ENCODE measurements around the gene RNF133.

The RNF133 gene

DNA sequence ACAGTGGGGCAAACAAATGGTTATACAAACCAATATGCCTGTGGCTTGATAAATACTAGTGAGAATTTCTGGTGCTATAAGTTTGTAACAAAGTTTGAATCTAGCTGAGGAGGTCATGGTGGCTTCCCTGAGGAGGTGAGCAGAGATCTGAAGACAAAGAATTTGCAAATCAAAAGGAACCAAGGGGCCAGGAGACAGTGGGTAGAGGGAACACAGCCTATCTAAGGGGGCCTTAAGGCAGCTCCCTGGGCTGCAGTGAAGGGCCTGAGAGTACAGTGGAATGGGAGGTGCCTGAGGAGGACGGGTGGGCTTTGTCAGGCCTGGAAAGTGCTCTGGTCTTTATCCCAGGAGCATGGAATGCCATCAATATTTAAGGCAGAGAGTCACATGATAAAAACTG lies 21.8 kb downstream of the RNF133 start:
- no peak overlapping the region for H3K9ac ChIP-seq (ENCODE audit: low read length)
- TF ChIP-seq EZH2phosphoT487 (conservative IDR thresholded peaks at IDR 0.05; ENCODE audit: low read length) = no peak
- TF ChIP-seq, protein P1, sequence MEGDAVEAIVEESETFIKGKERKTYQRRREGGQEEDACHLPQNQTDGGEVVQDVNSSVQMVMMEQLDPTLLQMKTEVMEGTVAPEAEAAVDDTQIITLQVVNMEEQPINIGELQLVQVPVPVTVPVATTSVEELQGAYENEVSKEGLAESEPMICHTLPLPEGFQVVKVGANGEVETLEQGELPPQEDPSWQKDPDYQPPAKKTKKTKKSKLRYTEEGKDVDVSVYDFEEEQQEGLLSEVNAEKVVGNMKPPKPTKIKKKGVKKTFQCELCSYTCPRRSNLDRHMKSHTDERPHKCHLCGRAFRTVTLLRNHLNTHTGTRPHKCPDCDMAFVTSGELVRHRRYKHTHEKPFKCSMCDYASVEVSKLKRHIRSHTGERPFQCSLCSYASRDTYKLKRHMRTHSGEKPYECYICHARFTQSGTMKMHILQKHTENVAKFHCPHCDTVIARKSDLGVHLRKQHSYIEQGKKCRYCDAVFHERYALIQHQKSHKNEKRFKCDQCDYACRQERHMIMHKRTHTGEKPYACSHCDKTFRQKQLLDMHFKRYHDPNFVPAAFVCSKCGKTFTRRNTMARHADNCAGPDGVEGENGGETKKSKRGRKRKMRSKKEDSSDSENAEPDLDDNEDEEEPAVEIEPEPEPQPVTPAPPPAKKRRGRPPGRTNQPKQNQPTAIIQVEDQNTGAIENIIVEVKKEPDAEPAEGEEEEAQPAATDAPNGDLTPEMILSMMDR (IDR thresholded peaks at IDR 0.05; ENCODE audit: insufficient read depth, low read length, poor library complexity, severe bottlenecking) = no peak
- no peak overlapping the region for H3K4me2 ChIP-seq (ENCODE audit: low read depth, low read length, poor library complexity, severe bottlenecking)

DNA sequence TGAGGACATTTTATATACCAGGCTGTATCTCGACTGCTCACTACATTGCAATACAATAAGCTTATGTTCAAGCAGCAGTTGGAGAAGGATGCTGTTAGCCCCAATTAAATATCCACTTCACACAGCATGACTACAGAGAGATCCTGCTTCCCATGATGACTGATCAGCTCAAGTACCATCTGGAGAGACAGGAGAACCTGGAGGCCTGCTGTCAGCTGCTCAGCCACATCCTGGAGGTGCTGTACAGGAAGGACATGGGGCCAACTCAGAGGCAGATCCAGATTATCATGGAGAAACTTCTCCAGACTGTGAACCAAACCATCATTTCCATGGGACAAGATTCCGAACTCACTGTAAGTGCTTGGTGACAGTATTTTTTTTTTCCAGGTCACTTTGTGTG lies 22.5 kb downstream of the RNF133 start:
- no peak overlapping the region for H3K4me2 ChIP-seq (ENCODE audit: low read depth, low read length, poor library complexity, severe bottlenecking)
- no peaks in the 10 kb centered on the region for H3K36me3 ChIP-seq (ENCODE audit: low read length)
- H3K27me3 ChIP-seq (ENCODE audit: low read length) = no peaks in the 10 kb centered on the region
- H3K9me2 ChIP-seq (replicated peaks; ENCODE audit: insufficient read depth, low read length) = no peaks in the 10 kb centered on the region
- H4K20me1 ChIP-seq (ENCODE audit: low read depth, low read length) = no peaks in the 10 kb centered on the region
- no peak overlapping the region for H2AFZ ChIP-seq (ENCODE audit: low read depth, low read length, severe bottlenecking)
- no peaks in the 10 kb centered on the region for H3F3A ChIP-seq (ENCODE audit: insufficient read depth)
- no peaks in the 10 kb centered on the region for H3K79me2 ChIP-seq (ENCODE audit: insufficient read depth, low read length)
- H3K9me3 ChIP-seq (ENCODE audit: insufficient read depth, low read length) = no peaks in the 10 kb centered on the region
- no peak overlapping the region for H3K27ac ChIP-seq (ENCODE audit: low read depth, low read length)
- no peak for TF ChIP-seq EZH2phosphoT487 (conservative IDR thresholded peaks at IDR 0.05; ENCODE audit: low read length)
- TF ChIP-seq, protein P1 (IDR thresholded peaks at IDR 0.05; ENCODE audit: insufficient read depth, low read length, poor library complexity, severe bottlenecking) = no peak
- no peak overlapping the region for H3K9ac ChIP-seq (ENCODE audit: low read length)
- no peak overlapping the region for H3K4me3 ChIP-seq (ENCODE audit: insufficient read depth, low read length, poor library complexity, severe bottlenecking)

More for the DNA sequence above, 21.8 kb downstream of the RNF133 start:
- Histone ChIP-seq H3K9me3 (ENCODE audit: insufficient read depth, low read length) (no peaks in the 10 kb centered on the region), H3K9me2 (replicated peaks; ENCODE audit: insufficient read depth, low read length) (no peaks in the 10 kb centered on the region), H3K27ac (ENCODE audit: low read depth, low read length) (no peak overlapping the region), H3K4me3 (ENCODE audit: insufficient read depth, low read length, poor library complexity, severe bottlenecking) (no peak overlapping the region), H3K27me3 (ENCODE audit: low read length) (no peaks in the 10 kb centered on the region), H3K79me2 (ENCODE audit: insufficient read depth, low read length) (no peaks in the 10 kb centered on the region), H3F3A (ENCODE audit: insufficient read depth) (no peaks in the 10 kb centered on the region), H3K36me3 (ENCODE audit: low read length) (no peaks in the 10 kb centered on the region), H4K20me1 (ENCODE audit: low read depth, low read length) (no peaks in the 10 kb centered on the region), H2AFZ (ENCODE audit: low read depth, low read length, severe bottlenecking) (no peak overlapping the region)

DNA sequence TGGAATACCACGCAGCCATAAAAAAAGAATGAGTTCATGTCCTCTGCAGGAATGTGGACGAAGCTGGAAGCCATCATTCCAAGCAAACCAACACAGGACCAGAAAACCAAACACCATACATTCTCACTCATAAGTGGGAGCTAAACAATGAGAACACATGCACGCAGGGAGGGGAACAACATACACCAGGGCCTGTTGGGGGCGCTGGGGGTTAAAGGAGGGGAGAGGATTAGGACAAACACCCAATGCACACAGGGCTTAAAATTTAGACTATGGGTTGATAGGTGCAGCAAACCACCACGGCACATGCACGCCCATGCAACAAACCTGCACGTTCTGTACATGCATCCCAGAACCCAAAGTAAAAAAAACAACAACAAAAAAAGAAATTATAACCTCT lies 23.3 kb downstream of the RNF133 start:
- Histone ChIP-seq H3K4me2 (ENCODE audit: low read depth, low read length, poor library complexity, severe bottlenecking) (no peak overlapping the region), H3F3A (ENCODE audit: insufficient read depth) (no peaks in the 10 kb centered on the region), H3K9me2 (replicated peaks; ENCODE audit: insufficient read depth, low read length) (no peaks in the 10 kb centered on the region), H3K27me3 (ENCODE audit: low read length) (no peaks in the 10 kb centered on the region), H3K79me2 (ENCODE audit: insufficient read depth, low read length) (no peaks in the 10 kb centered on the region), H3K27ac (ENCODE audit: low read depth, low read length) (no peak overlapping the region), H3K9me3 (ENCODE audit: insufficient read depth, low read length) (no peaks in the 10 kb centered on the region), H3K9ac (ENCODE audit: low read length) (no peak overlapping the region), H2AFZ (ENCODE audit: low read depth, low read length, severe bottlenecking) (no peak overlapping the region), H4K20me1 (ENCODE audit: low read depth, low read length) (no peaks in the 10 kb centered on the region), H3K36me3 (ENCODE audit: low read length) (no peaks in the 10 kb centered on the region), H3K4me3 (ENCODE audit: insufficient read depth, low read length, poor library complexity, severe bottlenecking) (no peak overlapping the region)
- TF ChIP-seq, protein P1 (IDR thresholded peaks at IDR 0.05; ENCODE audit: insufficient read depth, low read length, poor library complexity, severe bottlenecking) = no peak
- TF ChIP-seq EZH2phosphoT487 (conservative IDR thresholded peaks at IDR 0.05; ENCODE audit: low read length) = no peak
